Measurements from ENCODE around the gene YPEL2.

The YPEL2 gene

GRCh38 chr17:59345476-59345875, 14.0 kb downstream of the YPEL2 start:
- TF ChIP-seq CTCF (IDR thresholded peaks at IDR 0.05; ENCODE audit: insufficient read depth, low read length, missing control alignments) = no peak
- no peak for DNase-seq (ENCODE audit: low read depth, low spot score)
- ChIA-PET CTCF (interaction anchor here (1.0 to 1.7 kb wide), 3 partner anchors 11 to 96 kb away, joined by 3 to 4 read pairs (median 3); no protein-coding TSS in a partner anchor), POLR2A (no interaction called here)
- H3K4me3 ChIP-seq (ENCODE audit: low read depth, low read length) = no peak overlapping the region

- CTCF ChIA-PET = interaction anchor here (0.8 to 1.2 kb wide), 2 partner anchors 9 to 10 kb away, joined by 3 read pairs; no protein-coding TSS in a partner anchor
- no peak overlapping the region for H3K4me3 ChIP-seq (ENCODE audit: low read depth, low read length)
- POLR2A ChIA-PET = no interaction called here
- no peak for TF ChIP-seq CTCF (IDR thresholded peaks at IDR 0.05; ENCODE audit: insufficient read depth, low read length, missing control alignments)
- no peak for DNase-seq (ENCODE audit: low read depth, low spot score)
These were observed 14.9 kb downstream of the YPEL2 start for GRCh38 chr17:59346341-59346740.

- ChIA-PET CTCF (interaction anchor here (0.8 to 1.2 kb wide), 2 partner anchors 9 kb away, joined by 3 read pairs; no protein-coding TSS in a partner anchor), POLR2A (no interaction called here)
These were observed 15.5 kb downstream of the YPEL2 start for GRCh38 chr17:59346876-59347407.

GRCh38 chr17:59347975-59348391, 16.5 kb downstream of the YPEL2 start:
- CTCF ChIA-PET = interaction anchor here (1.0 to 1.4 kb wide), 3 partner anchors 18 to 212 kb away, joined by 3 to 7 read pairs (median 3); no protein-coding TSS in a partner anchor
- no peak for DNase-seq (ENCODE audit: low read depth, low spot score)
- no peak overlapping the region for H3K4me3 ChIP-seq (ENCODE audit: low read depth, low read length)
- POLR2A ChIA-PET = no interaction called here
- no peak for TF ChIP-seq CTCF (IDR thresholded peaks at IDR 0.05; ENCODE audit: insufficient read depth, low read length, missing control alignments)

More at GRCh38 chr17:59346876-59347407, 15.5 kb downstream of the YPEL2 start:
- no peak overlapping the region for H3K4me3 ChIP-seq (ENCODE audit: low read depth, low read length)
- DNase-seq (ENCODE audit: low read depth, low spot score) = no peak
- TF ChIP-seq CTCF (IDR thresholded peaks at IDR 0.05; ENCODE audit: insufficient read depth, low read length, missing control alignments) = no peak

- no peak overlapping the region for H3K4me3 ChIP-seq (ENCODE audit: low read depth, low read length)
- CTCF ChIA-PET = interaction anchor here (0.6 to 1.4 kb wide), 6 partner anchors 10 to 210 kb away, joined by 3 to 7 read pairs (median 3); no protein-coding TSS in a partner anchor
- DNase-seq (ENCODE audit: low read depth, low spot score) = no peak
- TF ChIP-seq CTCF (IDR thresholded peaks at IDR 0.05; ENCODE audit: insufficient read depth, low read length, missing control alignments) = no peak
- POLR2A ChIA-PET = no interaction called here
These were observed 17.7 kb downstream of the YPEL2 start for GRCh38 chr17:59349178-59349577.

- TF ChIP-seq CTCF (IDR thresholded peaks at IDR 0.05; ENCODE audit: insufficient read depth, low read length, missing control alignments) = no peak
- ChIA-PET CTCF (interaction anchor here (1.0 kb wide), 1 partner anchor 25 kb away, joined by 4 read pairs; no protein-coding TSS in a partner anchor), POLR2A (no interaction called here)
- no peak for DNase-seq (ENCODE audit: low read depth, low spot score)
- H3K4me3 ChIP-seq (ENCODE audit: low read depth, low read length) = no peak overlapping the region
These were observed 21.8 kb downstream of the YPEL2 start for GRCh38 chr17:59353106-59353854.
